HepG2 (cell line): ENCODE data around the gene VWA1. TPM values are rescaled to one million over a fixed set of nuclear protein-coding genes. Genes with fewer than 3 reads are reported as not detected.
A peak's percentile ranks its signal among the peaks of the same experiment; 100 is the strongest.

Experiments
- ADNP ChIP-seq: sonication (generic); formaldehyde crosslinking; IDR thresholded peaks from 2 replicates; pipeline ENCODE4 v1.4.0; 2020; ENCODE audit warnings: missing genetic modification reagents
- ARNTL ChIP-seq: sonication (generic); formaldehyde crosslinking; IDR thresholded peaks from 2 replicates; pipeline ENCODE4 v1.4.0; 2020; ENCODE audit warnings: mild to moderate bottlenecking, missing genetic modification reagents
- HOXA3 ChIP-seq: sonication (generic); formaldehyde crosslinking; IDR thresholded peaks from 2 replicates; pipeline ENCODE4 v1.5.0; 2020; ENCODE audit warnings: missing genetic modification reagents
- PRDM4 ChIP-seq: sonication (generic); formaldehyde crosslinking; IDR thresholded peaks from 2 replicates; pipeline ENCODE4 v1.9.0; 2021; ENCODE audit warnings: missing genetic modification reagents, borderline replicate concordance
- SAP130 ChIP-seq: IDR thresholded peaks from 2 replicates; pipeline ENCODE4 v1.6.1; 2016; ENCODE audit warnings: low read depth
- THAP9 ChIP-seq: sonication (generic); formaldehyde crosslinking; IDR thresholded peaks from 2 replicates; pipeline ENCODE4; 2020; ENCODE audit warnings: missing genetic modification reagents, mild to moderate bottlenecking, borderline replicate concordance
- TRIM22 ChIP-seq: fragments of 450-650 bp; IDR thresholded peaks from 2 replicates; pipeline ENCODE4 v1.6.1; 2017
- ZNF225 ChIP-seq: sonication (generic); formaldehyde crosslinking; IDR thresholded peaks from 2 replicates; pipeline ENCODE4 v1.4.0; 2020; ENCODE audit warnings: mild to moderate bottlenecking, missing genetic modification reagents
- polyA plus RNA-seq, 8 experiments: library from polyadenylated mRNA; depleted of rRNA in 3 of 8; stranded (reverse) in 7 of 8; unstranded in 1 of 8; fragments of >200 nt; fragmentation: Illumina TruSeq in 4 of 8; extraction: Trizol in 4 of 8; gene quantifications; 2 replicates each; pipeline versions ENCODE4 v1.2.1 to v1.2.3, GENCODE V29; 2011 to 2016; ENCODE audit warnings: low read depth in 4 of 8, missing spikeins in 1 of 8, mixed read lengths in 1 of 8; ENCODE audit not compliant: insufficient read depth in 1 of 8
- total RNA-seq, 5 experiments: library from RNA; depleted of rRNA; stranded (reverse); fragments of >200 nt; fragmentation: Illumina TruSeq; extraction: Trizol; gene quantifications; 2 replicates each; pipeline ENCODE4 v1.2.3, GENCODE V29; 2016; ENCODE audit warnings: low read depth in 1 of 5

VWA1 gene
- total and polyA plus RNA-seq, 2 of the 13 experiments (the other 11 are each of a cell fraction or from before 2014, with no cell fraction given): 40.9 to 57.5 TPM

GRCh38 chr1:1397839-1398523, 37.5 kb upstream of the VWA1 start (continued):
- TF ChIP-seq PRDM4 (CRISPR knock-in tag) (no peak), ADNP (CRISPR knock-in tag) (no peak), THAP9 (0 out of 2 replicates have a peak, but pooled peaks have one; percentile 17), HOXA3 (CRISPR knock-in tag) (peak; percentile 32; the same call in 1 of the 2 replicates), SAP130 (CRISPR knock-in tag) (peak; percentile 69), ARNTL (no peak), TRIM22 (no peak), ZNF225 (CRISPR knock-in tag) (no peak)
